ENCODE measurements around the gene GRK5.
A peak's percentile ranks its signal among the peaks of the same experiment; 100 is the strongest.

GRK5 gene

DNA sequence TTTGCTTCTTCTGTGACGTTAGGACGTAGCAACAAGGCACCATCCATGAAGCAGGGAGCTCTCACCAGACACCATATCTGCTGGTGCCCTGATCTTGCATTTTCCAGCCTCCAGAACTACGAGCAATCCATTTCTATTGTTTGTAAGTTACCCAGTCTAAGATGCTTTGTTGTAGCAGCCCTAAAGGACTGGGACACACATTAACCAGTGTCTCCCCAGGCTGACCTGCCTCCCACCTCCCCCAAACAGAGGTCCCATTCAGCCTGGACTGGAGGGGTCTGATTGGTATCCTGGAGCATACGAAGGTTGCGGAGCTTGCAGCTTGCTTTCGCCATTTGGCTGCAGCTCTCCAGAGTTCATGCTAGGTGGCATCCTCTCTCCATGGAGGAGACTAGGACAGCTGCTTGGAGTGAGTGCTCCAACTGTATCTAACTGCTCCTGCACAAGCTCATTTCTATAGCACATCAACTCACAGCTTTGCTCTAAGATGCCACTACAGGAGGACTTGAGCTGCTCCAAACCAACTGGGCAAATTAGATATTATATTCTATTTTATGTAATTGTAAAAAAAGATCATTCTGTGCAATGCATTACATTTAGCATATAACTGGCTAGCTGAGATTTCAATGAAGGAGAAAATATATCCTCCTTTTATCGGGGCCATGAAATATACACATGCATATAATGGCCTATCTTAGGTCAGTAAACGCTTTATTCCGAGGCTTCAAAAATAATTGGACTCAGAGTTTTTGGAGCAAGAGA lies 8.0 kb upstream of the GRK5 start:
- DNase-seq, result peak; percentile 29

DNA sequence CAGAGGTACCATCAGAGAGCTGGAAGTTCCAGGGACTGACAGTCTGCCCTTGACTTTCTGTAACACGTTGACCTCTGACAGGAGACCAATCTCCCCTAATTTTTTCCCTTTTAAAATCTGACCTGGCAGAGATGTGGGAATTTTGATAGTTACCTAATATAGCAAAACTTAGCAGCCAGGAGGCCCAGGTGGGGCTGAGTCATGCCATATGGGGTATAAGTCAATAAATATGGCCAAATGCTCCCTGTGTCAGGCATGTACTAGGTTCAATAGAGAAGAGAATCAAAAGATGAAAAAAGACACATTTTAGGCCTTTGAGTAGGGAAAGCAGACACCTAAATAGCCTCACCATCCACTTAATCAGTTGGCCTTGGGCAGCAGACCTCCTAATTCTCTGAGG lies 6.1 kb upstream of the GRK5 start:
- DNase-seq, result no peak

GRCh38 chr10:119203006-119203405 lies 4.4 kb upstream of the GRK5 start:
- DNase-seq, result no peak

GRCh38 chr10:119205894-119206602 lies 1.3 kb upstream of the GRK5 start:
- DNase-seq, result peak; percentile 25

GRCh38 chr10:119206603-119207365 lies 587 bp upstream of the GRK5 start:
- peak; percentile 66 for DNase-seq

DNA sequence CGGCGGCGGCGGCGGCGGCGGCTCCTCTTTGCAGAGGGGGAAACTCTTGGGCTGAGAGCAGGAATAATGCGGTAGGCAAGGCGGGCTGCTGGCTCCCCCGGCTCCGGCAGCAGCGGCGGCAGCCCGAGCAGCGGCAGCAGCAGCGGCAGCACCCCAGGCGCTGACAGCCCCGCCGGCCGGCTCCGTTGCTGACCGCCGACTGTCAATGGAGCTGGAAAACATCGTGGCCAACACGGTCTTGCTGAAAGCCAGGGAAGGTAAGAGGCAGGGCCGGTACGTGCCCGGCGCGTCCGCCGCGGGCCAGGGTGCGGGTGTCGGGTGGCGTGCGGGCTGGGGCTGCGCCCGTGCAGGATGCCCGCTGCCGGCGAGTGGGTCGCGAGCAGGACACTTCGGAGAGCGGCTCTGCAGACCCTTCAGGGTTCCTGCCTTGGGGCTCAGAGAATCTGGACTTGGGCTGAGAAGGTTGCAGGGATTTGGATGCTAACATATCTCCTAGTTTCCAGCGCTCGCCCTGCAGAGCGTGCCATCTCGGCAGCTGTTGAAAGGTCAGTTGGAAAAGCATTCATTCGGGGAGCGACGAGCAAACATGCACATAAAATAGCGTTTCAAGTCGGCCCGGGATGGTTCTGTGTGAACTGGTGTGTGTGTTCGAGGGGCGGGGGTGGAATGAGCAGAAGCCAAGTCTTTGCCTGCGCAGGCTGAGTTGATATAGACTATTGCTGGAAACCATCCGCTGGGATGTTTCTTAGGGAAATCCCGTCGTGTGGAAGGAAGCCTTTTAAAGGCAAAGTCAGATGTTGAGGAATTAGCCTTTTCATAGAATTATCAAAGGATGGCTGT lies 562 bp downstream of the GRK5 start:
- peak; percentile 29 for DNase-seq

GRCh38 chr10:119208553-119208940 lies 1.2 kb downstream of the GRK5 start:
- DNase-seq, result no peak

DNA sequence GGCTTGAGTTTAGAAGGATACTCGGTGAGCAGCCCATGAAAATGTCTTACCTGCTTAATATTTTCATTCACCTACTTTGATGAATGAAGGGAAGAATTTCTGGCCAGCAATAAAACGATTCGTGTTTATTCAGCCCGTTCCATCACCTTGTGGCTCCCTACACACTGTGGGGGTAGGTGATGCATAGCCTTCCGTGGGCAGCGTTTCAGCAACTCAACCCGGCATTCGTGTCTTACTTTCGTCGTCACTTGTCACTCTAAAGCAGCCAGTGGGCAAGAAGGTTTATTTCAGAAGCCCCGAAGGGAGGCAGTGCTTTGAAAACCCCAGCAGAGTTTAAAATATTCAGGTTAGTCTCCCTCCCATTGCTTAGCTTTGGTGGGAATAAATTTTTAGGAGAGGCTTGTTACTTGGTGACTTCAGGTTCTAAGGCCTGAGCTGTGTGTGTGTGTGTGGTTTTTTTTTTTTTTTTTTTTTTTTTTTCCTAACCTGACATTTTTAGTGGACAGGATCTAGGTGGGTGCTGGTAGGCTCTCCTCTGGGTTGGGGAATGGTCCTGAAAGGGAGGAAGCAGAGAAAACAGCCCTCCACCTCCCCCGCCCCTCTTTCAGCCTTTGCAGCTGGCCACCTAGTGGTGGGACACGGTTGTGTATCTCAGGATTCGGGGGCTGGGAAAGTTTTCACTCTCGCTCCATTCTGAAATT lies 1.8 kb downstream of the GRK5 start:
- peak; percentile 40 for DNase-seq

DNA sequence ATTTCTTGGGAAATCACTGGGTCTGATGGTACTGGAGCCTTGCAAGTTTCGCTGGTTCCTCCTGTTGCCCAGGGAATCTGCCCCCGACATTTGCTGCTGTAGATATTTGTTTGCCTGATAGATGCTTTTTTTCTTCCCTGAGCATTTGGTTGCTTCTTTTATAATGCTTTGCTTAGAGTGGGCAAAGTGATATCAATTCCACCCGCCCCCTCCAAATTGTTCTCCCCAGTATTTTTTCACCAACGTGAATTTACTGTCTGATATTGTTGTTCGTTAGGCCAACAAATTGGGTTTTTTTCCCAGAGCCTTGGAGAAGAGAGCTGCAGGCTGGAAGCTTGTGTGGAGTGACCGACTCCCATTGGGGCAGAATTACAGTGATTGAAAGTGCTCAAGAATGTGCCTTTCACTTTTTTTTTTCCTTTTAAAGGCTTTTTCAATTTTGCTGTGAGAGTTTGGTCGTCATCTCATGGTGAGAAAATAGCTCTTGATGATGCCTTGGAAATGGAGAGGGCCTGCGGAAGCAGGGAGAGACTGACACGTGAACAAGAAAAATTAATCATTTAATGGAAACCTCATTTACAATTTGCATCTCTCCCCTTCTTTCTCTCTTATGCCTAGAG lies 2.5 kb downstream of the GRK5 start:
- no peak for DNase-seq

DNA sequence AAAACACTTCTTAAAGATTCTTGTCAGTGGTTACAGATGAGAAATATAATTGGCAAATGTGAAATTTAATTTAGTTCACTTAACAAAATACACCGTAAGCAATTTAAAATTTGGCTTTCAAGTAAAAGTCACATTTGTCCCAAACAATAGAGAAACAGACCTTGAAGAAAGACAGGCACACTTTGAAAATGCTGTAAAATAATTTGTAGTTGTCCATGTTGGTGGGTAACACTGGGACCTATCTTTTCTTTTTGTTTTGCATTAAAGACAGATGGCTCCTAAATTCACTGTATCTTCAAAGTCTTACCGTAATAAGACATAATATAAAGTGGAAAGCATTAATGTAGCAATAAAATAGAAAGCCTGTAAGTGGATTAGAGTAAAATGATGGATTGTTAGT lies 3.3 kb downstream of the GRK5 start:
- no peak for DNase-seq

DNA sequence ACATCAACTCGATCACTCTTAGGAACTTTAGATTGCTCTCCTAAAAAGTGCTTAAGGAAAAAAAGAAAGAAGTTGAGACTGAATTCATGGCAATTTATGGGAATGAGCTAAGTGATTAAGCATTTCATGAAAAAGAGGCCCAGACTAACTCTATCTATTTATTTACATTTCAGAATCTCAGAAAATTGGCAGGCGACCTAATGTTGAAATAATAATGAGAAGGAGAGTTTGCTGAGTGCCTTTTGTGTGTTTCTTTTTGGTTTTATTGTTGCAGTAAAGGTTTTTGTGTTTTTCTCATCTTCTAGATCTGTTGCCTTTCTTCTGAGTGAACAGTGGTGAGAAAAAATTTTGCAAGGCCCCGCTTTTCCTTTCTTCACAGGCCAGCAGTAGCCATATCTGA lies 3.8 kb downstream of the GRK5 start:
- no peak for DNase-seq

DNA sequence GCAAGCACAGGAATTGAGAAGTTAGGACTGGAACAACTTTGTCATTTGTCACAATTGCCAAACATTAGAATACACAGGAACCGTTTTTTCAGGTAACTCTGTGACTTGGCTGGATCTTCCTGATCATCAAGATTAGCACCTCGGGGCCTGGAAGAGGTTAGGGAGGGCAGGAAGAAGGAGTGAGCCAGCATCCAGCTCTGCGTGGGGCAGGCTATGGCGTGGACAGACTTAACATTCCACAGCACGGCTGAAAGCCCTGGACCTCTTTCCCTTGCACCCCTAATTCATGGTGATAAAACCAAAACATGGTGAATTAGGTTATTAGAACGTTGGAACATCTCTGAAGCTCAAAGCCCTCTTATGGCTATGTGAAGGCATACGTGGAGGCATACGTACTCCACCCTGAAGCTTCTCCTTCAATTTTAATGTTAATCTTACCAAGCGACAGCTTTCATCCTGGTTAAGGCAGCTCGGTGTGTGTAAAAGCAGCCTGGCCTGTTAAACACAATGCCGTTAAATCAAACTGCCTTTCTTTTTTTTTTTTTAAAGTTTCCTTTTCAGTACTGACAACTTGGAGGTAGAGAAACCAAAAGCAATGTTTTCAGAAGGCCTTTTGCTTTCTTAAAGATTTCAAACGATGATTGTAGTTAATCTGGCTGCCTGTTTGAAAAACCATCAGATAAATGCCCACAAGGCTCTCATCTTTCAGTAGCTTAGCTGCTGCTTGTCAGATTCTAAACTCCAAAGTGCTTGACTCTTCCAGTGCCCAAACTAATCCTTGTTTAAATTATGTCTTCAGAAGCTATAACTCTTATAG lies 4.5 kb downstream of the GRK5 start:
- DNase-seq, result no peak

- no peak for DNase-seq
Observed at GRCh38 chr10:119215371-119215770, 8.0 kb downstream of the GRK5 start.

DNA sequence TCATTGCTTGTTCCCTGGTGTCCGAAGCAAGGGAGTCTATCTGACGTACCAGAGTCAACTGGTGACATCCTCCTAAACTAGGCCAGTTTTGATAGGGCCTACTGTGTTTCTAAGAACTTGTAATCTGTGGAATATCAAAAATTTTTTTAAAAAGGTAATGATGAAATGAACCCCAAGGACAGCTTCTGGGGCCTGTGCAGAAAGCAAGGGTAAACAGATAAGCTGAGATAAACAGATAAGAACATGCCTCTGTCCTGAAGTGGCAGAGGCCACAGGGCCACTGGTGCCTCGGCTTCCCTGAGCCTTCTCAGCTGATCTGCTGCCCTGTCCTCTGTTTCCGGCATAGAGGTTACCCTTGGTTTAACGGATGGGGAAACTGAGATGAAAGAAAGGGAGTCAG lies 8.8 kb downstream of the GRK5 start:
- no peak for DNase-seq

DNA sequence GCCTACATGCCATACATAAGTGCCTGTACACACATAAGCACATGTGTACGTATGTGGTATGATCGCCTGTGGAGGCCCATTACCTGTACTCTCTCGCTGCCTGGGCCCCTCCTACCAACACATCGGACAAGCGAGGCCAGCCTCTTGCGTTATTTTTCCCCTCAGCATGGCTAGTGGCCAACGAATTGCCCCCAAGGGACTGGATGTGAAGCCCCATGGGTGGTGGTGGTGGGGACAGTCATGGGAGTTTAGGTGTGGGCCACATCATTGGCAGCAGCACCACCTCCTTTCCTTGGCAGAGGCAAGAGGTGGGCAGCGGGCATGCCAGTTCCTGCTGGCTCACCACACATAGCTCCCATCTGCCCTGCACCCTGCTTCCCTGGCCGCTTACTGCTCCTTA lies 10.0 kb downstream of the GRK5 start:
- DNase-seq, result no peak

DNA sequence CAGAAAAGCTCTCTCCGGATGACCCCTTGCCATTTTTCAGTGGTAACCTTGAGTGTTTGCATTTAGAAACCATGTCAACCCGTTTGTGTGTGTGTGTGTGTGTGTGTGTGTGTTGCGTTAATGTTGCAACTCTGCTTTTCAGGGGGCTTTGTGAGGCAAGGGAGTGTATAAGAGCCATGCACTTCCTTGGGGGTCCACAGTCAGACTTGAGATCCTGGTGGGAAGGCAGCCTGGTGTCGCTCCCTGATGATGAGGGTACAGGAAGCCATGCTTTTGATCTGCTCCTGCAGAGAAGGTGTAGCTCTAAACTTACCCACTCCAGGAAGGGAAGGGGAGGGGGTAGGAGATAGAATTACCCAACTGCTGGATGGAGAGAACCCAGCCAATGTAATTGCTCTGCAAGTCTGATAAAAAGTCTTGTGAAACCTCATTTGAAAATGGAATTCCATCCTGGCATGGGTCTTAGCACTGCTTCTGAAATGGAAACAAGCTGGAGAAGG lies 10.7 kb downstream of the GRK5 start:
- no peak for DNase-seq

DNA sequence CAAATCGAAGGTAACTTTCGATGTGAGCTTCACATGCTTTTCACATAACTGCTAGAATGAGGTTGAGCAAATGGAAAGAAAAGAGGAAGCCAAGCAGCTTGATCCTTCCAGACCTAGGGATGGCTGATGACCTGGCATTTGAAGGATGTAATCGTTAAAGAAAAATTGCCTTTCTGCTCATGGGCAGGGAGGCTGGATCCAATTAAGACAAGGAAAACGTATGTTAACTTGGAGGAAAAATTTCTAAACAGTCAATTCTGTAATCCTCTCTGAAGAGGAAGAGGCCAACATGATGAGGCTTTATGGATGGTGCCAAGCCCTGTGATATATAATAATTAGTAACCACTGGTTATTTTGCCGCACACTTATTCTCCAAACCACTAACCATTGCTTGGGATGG lies 12.5 kb downstream of the GRK5 start:
- no peak for DNase-seq

- no peak for DNase-seq
Observed at GRCh38 chr10:119221201-119221600, 13.8 kb downstream of the GRK5 start.

GRCh38 chr10:119221666-119222065 lies 14.3 kb downstream of the GRK5 start:
- no peak for DNase-seq

- DNase-seq, result no peak
Observed at GRCh38 chr10:119222537-119222936, 15.2 kb downstream of the GRK5 start.

DNA sequence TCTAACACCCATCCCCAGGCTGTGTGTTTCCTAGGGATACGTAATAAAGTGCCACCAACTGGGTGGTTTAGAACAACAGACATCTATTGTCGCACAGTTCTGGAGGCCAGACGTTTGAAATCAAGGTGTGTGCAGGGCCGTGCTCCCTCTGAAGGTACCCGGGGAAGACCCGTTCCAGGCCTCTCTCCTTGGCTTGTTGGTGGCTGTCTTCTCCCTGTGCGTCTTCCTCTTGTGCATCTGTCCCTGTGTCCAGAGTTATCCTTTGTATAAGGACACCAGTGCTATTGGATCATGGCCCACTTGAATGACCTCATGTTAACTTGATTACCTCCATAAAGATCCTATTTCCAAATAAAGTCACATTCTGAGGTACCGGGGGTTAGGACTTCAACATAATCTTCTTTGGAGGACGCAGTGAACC lies 15.6 kb downstream of the GRK5 start:
- DNase-seq, result no peak
